Endothelial cell of hepatic sinusoid (primary cell): Measurements from ENCODE around the gene ZFPL1.

Experiments
- in situ Hi-C: cut with HindIII; loops from 2 replicates; pipeline ENCODE4 v1.10.0; 2017; ENCODE audit warnings: low sequenced_read_pairs

Gene ZFPL1

GRCh38 chr11:65112546-65113360, 28.7 kb downstream of the ZFPL1 start:
- in situ Hi-C loops, result no loop called here

- in situ Hi-C loops, result no loop called here
These were observed 29.3 kb downstream of the ZFPL1 start for GRCh38 chr11:65113361-65113756.

GRCh38 chr11:65113839-65114238, 29.8 kb downstream of the ZFPL1 start:
- in situ Hi-C loops, result no loop called here

GRCh38 chr11:65114538-65115171, 30.6 kb downstream of the ZFPL1 start:
- in situ Hi-C loops, result loop anchor here (5.0 kb wide), 1 partner anchor 98 kb away; no protein-coding TSS in a partner anchor

GRCh38 chr11:65115361-65116082, 31.5 kb downstream of the ZFPL1 start:
- in situ Hi-C loops, result loop anchor here (5.0 kb wide), 1 partner anchor 97 kb away; no protein-coding TSS in a partner anchor

- in situ Hi-C loops, result loop anchor here (5.0 kb wide), 1 partner anchor 96 kb away; no protein-coding TSS in a partner anchor
These were observed 32.6 kb downstream of the ZFPL1 start for GRCh38 chr11:65116370-65117205.

GRCh38 chr11:65117206-65118096, 33.4 kb downstream of the ZFPL1 start, which contains the start of gene ZNHIT2:
TSS of gene ZNHIT2 (minus strand) at chr11:65117701. CDS start at chr11:65117653, 48 bp downstream.
- in situ Hi-C loops, result loop anchor here (5.0 kb wide), 1 partner anchor 95 kb away; no protein-coding TSS in a partner anchor

- in situ Hi-C loops, result loop anchor here (5.0 kb wide), 1 partner anchor 94 kb away; no protein-coding TSS in a partner anchor
These were observed 34.2 kb downstream of the ZFPL1 start for GRCh38 chr11:65118097-65118837.

- in situ Hi-C loops, result loop anchor here (5.0 kb wide), 1 partner anchor 93 kb away; no protein-coding TSS in a partner anchor
These were observed 35.1 kb downstream of the ZFPL1 start for GRCh38 chr11:65118891-65119669.

- in situ Hi-C loops, result loop anchor here (5.0 kb wide), 1 partner anchor 93 kb away; no protein-coding TSS in a partner anchor
These were observed 35.6 kb downstream of the ZFPL1 start for GRCh38 chr11:65119670-65119995.

GRCh38 chr11:65120831-65121230, 36.8 kb downstream of the ZFPL1 start:
- in situ Hi-C loops, result no loop called here

- in situ Hi-C loops, result no loop called here
These were observed 37.4 kb downstream of the ZFPL1 start for GRCh38 chr11:65121447-65121864.

GRCh38 chr11:65121865-65122696, 38.1 kb downstream of the ZFPL1 start, which contains the start of the genes FAU and MRPL49:
TSS of gene FAU (minus strand) at chr11:65122134. CDS start at chr11:65121813, 321 bp downstream.
TSS of gene MRPL49 (plus strand) at chr11:65122321. CDS start at chr11:65122347, 26 bp downstream.
- in situ Hi-C loops, result no loop called here

GRCh38 chr11:65124480-65125196, 40.6 kb downstream of the ZFPL1 start:
- in situ Hi-C loops, result no loop called here

GRCh38 chr11:65125197-65126056, 41.4 kb downstream of the ZFPL1 start:
- in situ Hi-C loops, result no loop called here
